Measurements from ENCODE around the gene SLC25A21. TPM values are rescaled to one million over a fixed set of nuclear protein-coding genes. Genes with fewer than 3 reads are reported as not detected.
"Not testable (repeated sequence)": the region's sequence is repeated elsewhere in the genome, so short reads cannot be mapped to it uniquely, and the experiment has no call there.

Gene SLC25A21
- total RNA-seq, 8 experiments from 2014 or later: 0.52 to 2.9 (median 1.4) TPM

DNA sequence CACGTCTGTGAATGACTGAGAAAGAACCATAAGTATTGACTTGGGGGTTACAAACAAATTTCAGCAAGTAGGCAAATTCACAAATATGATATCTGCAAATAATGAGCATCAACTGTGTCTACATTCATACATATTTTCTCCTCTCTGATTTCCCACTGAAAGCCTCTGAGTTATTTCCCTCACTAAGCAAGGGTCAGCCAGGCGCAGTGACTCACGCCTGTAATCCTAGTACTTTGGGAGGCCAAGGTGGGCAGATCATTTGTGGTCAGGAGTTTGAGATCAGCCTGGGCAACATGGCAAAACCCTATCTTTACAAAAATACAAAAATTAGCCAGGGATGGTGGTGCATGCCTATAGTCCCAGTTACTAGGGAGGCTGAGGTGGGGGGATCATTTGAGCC is 80.8 kb downstream of the SLC25A21 start:
- no peak overlapping the region for H3K4me3 ChIP-seq
- no peak for ATAC-seq (replicated peaks in 6 of 8)
- in situ Hi-C loops (cut with MboI; ENCODE audit: low pct_unique_long_range_greater_than_20kb in 2 of 9, low sequenced_read_pairs in 9 of 9, unreplicated experiment in 9 of 9): no loop called here
- no peaks in the 10 kb centered on the region for H3K4me1 ChIP-seq (replicated peaks in 1 of 2)
- H3K27ac ChIP-seq: no peak overlapping the region
- 50 to 71% methylated on average over 1 to 3 of the region's 3 CpGs; no CpG with 5 or more reads in 8 of the 10 experiments for WGBS, 10 experiments

DNA sequence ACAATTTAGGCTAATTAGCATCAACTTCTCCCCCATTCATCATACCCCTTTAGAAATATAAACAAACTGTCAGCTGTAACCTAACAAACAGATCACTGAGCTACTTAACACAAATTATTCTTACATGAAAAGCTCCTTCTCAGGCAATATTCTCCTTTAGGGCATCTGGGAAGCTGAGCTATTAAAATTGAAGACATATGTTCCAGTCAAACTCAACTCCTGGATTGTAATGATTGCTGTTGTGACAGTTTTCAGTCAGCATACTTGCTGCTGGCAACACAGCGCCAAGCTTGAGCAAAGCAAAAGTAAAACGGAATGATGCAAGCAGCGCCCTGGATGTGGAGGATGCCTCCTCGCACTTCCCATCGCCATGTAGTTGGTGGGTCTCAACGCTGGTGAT is 82.4 kb downstream of the SLC25A21 start:
- WGBS, 10 experiments: 0 to 78% (median 46%) methylated on average over 1 to 6 of the region's 6 CpGs; no CpG with 5 or more reads in 3 of the 10 experiments
- Histone ChIP-seq H3K4me1 (replicated peaks in 1 of 2) (no peaks in the 10 kb centered on the region), H3K4me3 (no peak overlapping the region), H3K27ac (no peak overlapping the region)
- peak in 3 of 8 experiments; percentile 67 to 90 (median 83) for ATAC-seq (replicated peaks in 6 of 8)
- in situ Hi-C loops (cut with MboI; ENCODE audit: low pct_unique_long_range_greater_than_20kb in 2 of 9, low sequenced_read_pairs in 9 of 9, unreplicated experiment in 9 of 9): no loop called here

DNA sequence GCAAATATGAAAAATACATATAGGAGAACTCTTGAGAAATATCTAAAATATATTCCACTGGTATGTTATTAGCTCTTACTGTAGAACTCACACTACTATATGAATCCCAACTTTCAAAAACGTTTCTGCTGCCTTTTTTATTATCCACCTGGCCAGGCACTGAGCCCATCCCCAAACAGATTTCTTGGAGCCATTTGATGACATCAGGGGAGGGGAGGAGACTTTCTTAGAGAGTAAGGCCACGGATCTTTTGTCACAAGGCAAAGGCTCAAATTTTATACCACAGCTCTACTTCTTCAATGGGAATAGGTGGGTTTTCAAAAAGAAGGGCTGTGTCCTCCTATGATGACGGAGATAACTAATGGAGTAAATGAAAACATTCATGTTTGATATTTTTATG is 83.0 kb downstream of the SLC25A21 start:
- Histone ChIP-seq H3K27ac (no peak overlapping the region), H3K4me1 (replicated peaks in 1 of 2) (no peaks in the 10 kb centered on the region), H3K4me3 (no peak overlapping the region)
- in situ Hi-C loops (cut with MboI; ENCODE audit: low pct_unique_long_range_greater_than_20kb in 2 of 9, low sequenced_read_pairs in 9 of 9, unreplicated experiment in 9 of 9): no loop called here
- 33 to 82% (median 62%) methylated on average over 1 to 3 of the region's 3 CpGs; no CpG with 5 or more reads in 2 of the 10 experiments for WGBS, 10 experiments
- peak in 1 of 8 experiments; percentile 18 for ATAC-seq (replicated peaks in 6 of 8)

DNA sequence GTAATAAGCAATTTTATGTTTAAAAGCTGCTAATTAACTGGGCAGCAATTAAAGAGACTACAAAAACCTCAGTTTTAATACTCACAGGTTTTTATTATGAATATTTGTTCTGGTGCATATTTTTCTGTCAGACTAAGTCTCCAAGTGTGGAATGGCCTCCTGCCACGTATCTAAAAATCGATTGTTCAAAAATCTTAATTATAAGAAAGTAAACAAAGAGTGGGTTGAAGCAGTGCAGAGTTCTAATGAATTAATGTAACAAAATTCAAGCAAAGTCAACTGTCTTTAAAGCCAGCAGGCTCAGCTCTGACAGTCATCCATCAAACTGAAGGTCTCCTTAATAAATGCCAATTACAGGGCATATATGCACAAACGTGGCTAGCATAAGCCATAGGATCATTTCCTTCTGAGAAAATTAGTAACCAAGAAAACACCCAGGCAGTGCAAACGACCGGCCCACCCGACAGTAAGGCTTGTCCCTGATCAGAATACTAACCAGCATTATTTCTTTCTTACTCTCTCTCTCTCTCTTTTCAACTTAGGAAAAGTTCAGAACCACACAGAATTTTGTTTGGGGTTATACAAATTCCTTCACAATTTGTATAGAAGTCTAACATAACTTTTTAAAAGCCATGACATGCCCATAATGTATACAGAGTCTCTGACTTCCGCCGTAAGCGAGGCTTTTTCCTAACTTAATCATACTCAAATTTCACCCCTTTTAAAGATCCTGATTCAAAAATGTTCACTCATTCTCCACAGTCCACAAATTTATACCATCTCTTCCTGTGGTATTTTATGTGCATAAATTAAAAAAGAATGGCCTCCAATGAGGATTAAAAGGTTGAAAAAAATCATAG is 83.8 kb downstream of the SLC25A21 start:
- in situ Hi-C loops (cut with MboI; ENCODE audit: low pct_unique_long_range_greater_than_20kb in 2 of 9, low sequenced_read_pairs in 9 of 9, unreplicated experiment in 9 of 9): no loop called here
- H3K4me3 ChIP-seq: no peak overlapping the region
- H3K27ac ChIP-seq: no peak overlapping the region
- no peaks in the 10 kb centered on the region for H3K4me1 ChIP-seq (replicated peaks in 1 of 2)
- ATAC-seq (replicated peaks in 6 of 8): peak in 2 of 8 experiments; percentile 20 to 23
- 8 to 93% (median 76%) methylated on average over 2 to 9 of the region's 9 CpGs for WGBS, 10 experiments

DNA sequence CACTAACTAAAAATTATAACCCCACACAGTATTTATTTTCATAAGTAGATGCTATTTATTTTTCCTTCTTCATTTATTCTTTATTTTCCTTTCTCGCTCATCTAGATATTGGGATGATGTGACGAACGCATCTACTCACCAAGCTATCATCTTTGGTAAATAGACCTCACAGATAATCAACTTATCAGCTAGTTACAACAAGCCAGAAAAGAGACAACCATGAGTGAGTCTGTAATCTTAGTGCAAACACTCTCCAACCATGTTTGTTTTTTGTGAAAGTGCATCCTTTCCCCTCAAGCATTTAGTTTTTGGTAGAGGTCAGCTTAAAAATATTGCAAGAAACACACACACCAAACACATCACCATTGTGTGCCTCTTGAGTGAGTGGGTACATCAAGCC is 84.9 kb downstream of the SLC25A21 start:
- Histone ChIP-seq H3K4me1 (replicated peaks in 1 of 2) (no peaks in the 10 kb centered on the region), H3K4me3 (no peak overlapping the region), H3K27ac (no peak overlapping the region)
- no peak for ATAC-seq (replicated peaks in 6 of 8)
- in situ Hi-C loops (cut with MboI; ENCODE audit: low pct_unique_long_range_greater_than_20kb in 2 of 9, low sequenced_read_pairs in 9 of 9, unreplicated experiment in 9 of 9): no loop called here
- 60 to 100% (median 96%) methylated on average over 2 to 3 of the region's 3 CpGs; no CpG with 5 or more reads in 2 of the 10 experiments for WGBS, 10 experiments

DNA sequence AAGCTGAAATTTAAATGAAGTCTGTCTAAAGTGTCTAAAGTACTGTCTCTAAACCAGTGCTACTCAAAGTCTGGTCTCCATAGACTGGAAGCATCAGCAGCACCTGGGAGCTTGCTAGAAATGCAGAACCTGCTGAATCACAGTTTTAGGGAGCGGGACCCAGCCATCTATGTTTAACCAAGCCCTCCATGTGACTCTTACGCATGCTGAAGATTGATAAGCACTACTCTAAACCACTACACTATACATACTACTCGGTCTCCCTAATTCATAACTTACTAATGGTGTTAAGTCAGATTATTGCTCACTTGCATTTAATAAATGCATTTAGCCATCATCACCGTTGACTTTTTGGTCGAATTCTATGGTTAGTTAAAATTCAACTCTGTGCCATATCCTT is 88.8 kb downstream of the SLC25A21 start:
- ATAC-seq (replicated peaks in 6 of 8): no peak
- Histone ChIP-seq H3K27ac (no peak overlapping the region), H3K4me3 (no peak overlapping the region), H3K4me1 (replicated peaks in 1 of 2) (no peaks in the 10 kb centered on the region)
- WGBS, 10 experiments: 6 to 90% (median 62%) methylated on average over 1 to 4 of the region's 5 CpGs; no CpG with 5 or more reads in 1 of the 10 experiments
- in situ Hi-C loops (cut with MboI; ENCODE audit: low pct_unique_long_range_greater_than_20kb in 2 of 9, low sequenced_read_pairs in 9 of 9, unreplicated experiment in 9 of 9): no loop called here

DNA sequence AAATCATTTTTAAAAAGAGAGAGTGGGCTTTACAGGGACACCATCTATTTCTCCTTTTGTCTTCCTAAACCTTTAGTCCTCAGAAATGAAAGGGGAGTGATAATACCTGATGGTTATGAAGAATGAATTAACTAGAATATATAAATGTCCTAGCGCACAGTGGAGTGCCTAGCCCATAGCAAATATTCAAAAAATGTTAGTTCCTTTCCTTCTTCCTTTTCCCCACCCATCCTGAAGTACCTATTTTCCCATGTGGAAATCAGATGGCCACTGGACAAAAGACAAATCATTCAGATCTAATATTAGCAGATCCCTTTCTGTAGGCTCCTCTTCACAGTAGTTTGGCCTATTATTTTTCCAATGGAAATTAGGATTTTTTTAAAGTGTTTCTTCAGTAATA is 90.0 kb downstream of the SLC25A21 start:
- Histone ChIP-seq H3K27ac (no peak overlapping the region), H3K4me3 (no peak overlapping the region), H3K4me1 (replicated peaks in 1 of 2) (no peaks in the 10 kb centered on the region)
- in situ Hi-C loops (cut with MboI; ENCODE audit: low pct_unique_long_range_greater_than_20kb in 2 of 9, low sequenced_read_pairs in 9 of 9, unreplicated experiment in 9 of 9): no loop called here
- WGBS, 10 experiments: 0% methylated on average over 1 of the region's 1 CpG; no CpG with 5 or more reads in 1 of the 10 experiments
- ATAC-seq (replicated peaks in 6 of 8): peak in 1 of 8 experiments; percentile 30

DNA sequence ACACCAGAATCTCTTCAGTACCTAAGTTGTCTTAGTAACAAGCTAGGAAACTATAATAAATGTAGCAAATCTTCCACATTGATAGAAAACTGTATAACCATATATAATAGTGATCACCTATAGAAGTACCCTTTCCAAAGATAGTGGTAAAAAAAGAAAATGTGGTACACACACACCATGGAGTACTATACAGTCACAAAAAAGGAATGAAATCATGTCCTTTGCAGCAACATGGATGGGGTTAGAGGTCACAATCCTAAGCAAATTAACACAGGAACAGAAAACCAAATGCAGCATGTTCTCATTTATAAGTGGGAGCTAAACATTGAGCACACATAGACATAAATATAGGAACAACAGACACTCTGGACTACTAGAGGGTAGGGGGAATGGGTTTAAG is 90.5 kb downstream of the SLC25A21 start:
- Histone ChIP-seq H3K4me1 (replicated peaks in 1 of 2) (no peaks in the 10 kb centered on the region), H3K27ac (no peak overlapping the region), H3K4me3 (no peak overlapping the region)
- no peak for ATAC-seq (replicated peaks in 6 of 8)
- in situ Hi-C loops (cut with MboI; ENCODE audit: low pct_unique_long_range_greater_than_20kb in 2 of 9, low sequenced_read_pairs in 9 of 9, unreplicated experiment in 9 of 9): no loop called here

DNA sequence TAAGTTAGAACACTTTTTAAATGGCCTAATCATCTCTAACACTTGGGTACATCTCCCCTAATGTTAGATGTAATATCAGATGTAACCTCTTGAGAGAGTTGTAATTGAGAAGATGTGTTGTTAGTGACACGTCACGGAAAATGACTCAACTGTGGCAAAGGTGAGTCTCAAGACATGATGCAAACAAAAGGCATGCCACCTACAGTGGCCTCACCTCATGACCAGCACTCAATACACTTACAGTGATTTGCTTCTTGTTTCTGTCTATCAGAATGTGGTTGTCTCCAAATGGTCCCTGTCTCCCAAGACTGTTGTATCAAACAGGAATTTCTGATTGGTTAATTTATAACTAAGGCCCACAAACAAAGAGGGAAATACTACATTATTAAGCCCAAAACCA is 91.2 kb downstream of the SLC25A21 start:
- no peak overlapping the region for H3K27ac ChIP-seq
- H3K4me3 ChIP-seq: no peak overlapping the region
- in situ Hi-C loops (cut with MboI; ENCODE audit: low pct_unique_long_range_greater_than_20kb in 2 of 9, low sequenced_read_pairs in 9 of 9, unreplicated experiment in 9 of 9): no loop called here
- no peaks in the 10 kb centered on the region for H3K4me1 ChIP-seq (replicated peaks in 1 of 2)
- 90 to 100% methylated on average over 2 of the region's 2 CpGs; no CpG with 5 or more reads in 8 of the 10 experiments for WGBS, 10 experiments
- no peak for ATAC-seq (replicated peaks in 6 of 8)

DNA sequence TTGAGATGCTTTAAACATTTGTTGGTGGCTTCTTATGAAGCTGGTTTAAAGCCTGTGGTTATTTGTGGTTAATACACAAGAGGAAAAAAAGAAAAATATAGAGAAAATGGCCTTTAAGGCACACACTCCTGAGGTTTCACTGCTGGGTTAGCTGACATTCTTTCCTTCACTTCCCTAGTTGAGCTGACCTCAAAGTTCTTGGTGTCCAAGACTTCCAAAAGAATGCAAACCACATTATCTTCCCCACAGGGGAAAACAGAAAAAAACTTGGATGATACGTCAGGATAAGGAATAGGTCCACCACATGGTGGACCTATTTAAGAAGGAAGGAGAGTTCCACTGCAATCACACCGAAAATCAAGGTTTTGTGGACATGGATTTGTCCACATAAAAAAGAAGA is 94.3 kb downstream of the SLC25A21 start:
- in situ Hi-C loops (cut with MboI; ENCODE audit: low pct_unique_long_range_greater_than_20kb in 2 of 9, low sequenced_read_pairs in 9 of 9, unreplicated experiment in 9 of 9): no loop called here
- 44 to 100% (median 67%) methylated on average over 1 to 2 of the region's 2 CpGs; no CpG with 5 or more reads in 4 of the 10 experiments for whole genome bisulfite sequencing, 10 experiments

DNA sequence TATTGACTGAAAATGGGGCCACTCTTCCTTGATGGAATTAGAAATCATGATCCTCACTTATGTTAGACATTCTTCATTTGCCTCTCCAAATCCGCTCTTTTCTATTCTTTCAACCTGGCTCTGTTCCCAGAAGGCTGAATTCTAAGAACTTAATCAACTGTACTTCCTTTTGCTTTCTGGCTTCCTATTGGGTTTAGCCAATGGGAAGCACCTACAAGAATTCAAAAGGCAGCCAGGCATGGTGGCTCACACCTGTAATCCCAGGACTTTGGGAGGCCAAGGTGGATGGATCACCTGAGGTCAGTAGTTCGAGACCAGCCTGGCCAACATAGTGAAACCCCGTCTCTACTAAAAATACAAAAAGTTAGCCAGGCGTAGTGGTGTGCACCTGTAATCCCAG is 98.1 kb downstream of the SLC25A21 start:
- H3K4me1 ChIP-seq (replicated peaks in 1 of 2); ATAC-seq (replicated peaks in 6 of 8); H3K4me3 ChIP-seq; H3K27ac ChIP-seq; in situ Hi-C loops (cut with MboI; ENCODE audit: low pct_unique_long_range_greater_than_20kb in 2 of 9, low sequenced_read_pairs in 9 of 9, unreplicated experiment in 9 of 9): not testable (repeated sequence)
- WGBS, 10 experiments: 33 to 100% (median 68%) methylated on average over 1 to 4 of the region's 4 CpGs; no CpG with 5 or more reads in 1 of the 10 experiments

More for the DNA sequence above, 94.3 kb downstream of the SLC25A21 start:
- ATAC-seq (replicated peaks in 6 of 8): no peak
- no peaks in the 10 kb centered on the region for H3K4me1 ChIP-seq (replicated peaks in 1 of 2)
- no peak overlapping the region for H3K27ac ChIP-seq
- no peak overlapping the region for H3K4me3 ChIP-seq

DNA sequence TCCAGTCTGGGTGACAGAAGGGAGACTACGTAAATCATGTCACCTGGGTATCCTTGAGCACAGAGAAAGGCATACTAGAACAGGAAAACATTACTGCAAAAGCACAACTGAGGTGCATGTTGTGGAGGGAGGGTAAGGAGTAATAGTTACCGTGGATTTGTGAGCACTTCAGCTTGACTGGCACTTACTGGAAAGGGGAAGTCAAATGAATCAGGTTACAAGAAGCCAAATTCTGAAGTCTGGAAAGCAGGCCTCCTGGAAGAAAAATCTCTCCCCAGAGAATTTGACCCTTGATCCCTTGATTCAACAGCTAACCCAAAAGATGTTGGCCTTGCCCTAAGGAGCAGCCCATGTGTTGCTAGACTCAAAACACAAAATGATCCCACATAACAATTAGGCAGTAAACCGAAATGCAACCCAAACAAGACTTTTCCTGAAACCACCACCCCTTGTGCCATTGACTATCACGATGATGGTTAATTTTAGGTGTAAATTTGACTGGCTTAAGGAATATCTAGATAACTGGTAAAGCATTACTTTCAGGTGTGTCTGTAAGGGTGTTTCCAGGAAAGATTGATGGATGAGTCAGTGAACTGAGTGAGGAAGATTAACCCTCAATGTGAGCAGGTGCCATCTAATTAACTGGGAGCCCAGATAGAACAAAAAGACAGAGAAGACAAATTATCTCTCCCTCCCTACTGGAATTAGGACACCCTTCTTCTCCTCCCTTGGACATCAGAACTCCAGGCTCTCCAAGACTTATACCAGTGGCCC is 108.8 kb downstream of the SLC25A21 start:
- Histone ChIP-seq H3K27ac (no peak overlapping the region), H3K4me3 (no peak overlapping the region), H3K4me1 (replicated peaks in 1 of 2) (peaks cover 0 to 3% of the 10 kb centered on the region in 2 donors)
- in situ Hi-C loops (cut with MboI; ENCODE audit: low pct_unique_long_range_greater_than_20kb in 2 of 9, low sequenced_read_pairs in 9 of 9, unreplicated experiment in 9 of 9): no loop called here
- WGBS, 10 experiments: 28 to 100% (median 100%) methylated on average over 1 to 4 of the region's 4 CpGs; no CpG with 5 or more reads in 1 of the 10 experiments
- ATAC-seq (replicated peaks in 6 of 8): no peak

DNA sequence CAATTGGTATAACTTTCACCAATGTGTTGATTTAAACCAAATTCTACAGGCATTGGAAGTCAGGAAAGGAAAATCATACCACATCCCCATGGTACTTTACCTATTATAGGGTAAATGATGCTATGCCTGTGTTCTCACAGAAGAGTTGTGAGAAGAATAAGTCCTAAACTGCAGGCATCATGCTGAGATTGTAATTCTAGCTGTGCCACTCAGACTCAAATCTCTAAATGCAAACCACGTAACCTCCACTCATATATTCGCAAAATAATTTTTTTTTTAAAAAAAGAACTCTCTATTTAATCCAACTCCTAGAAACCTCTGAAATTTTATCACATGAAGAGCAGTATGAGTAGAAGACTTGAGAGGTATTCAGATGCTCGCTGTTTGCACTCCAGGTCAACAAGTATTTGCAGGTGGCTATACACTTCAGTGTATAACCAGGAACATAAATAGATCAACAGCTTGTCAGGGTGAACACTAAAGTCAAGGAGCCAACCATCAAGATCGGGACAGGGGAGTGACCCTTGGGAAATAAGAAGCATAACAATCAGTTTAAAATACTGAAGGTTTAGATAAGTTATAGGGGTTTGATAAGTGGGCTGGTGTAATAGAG is 110.1 kb downstream of the SLC25A21 start:
- in situ Hi-C loops (cut with MboI; ENCODE audit: low pct_unique_long_range_greater_than_20kb in 2 of 9, low sequenced_read_pairs in 9 of 9, unreplicated experiment in 9 of 9): no loop called here

More for the DNA sequence above, 110.1 kb downstream of the SLC25A21 start:
- H3K4me3 ChIP-seq: no peak overlapping the region
- 36 to 100% (median 89%) methylated on average over 1 to 4 of the region's 4 CpGs; no CpG with 5 or more reads in 1 of the 10 experiments for WGBS, 10 experiments
- H3K27ac ChIP-seq: no peak overlapping the region
- H3K4me1 ChIP-seq (replicated peaks in 1 of 2): peaks cover 0 to 3% of the 10 kb centered on the region in 2 donors
- no peak for ATAC-seq (replicated peaks in 6 of 8)

All from motor neuron (in vitro differentiated cells).